Measurements from ENCODE around the gene PRKCZ.
A peak's percentile ranks its signal among the peaks of the same experiment; 100 is the strongest.

The PRKCZ gene

GRCh38 chr1:2107586-2108212, 57.5 kb downstream of the PRKCZ start:
- Histone ChIP-seq H3K36me3 (no peaks in the 10 kb centered on the region), H3K4me1 (no peaks in the 10 kb centered on the region), H3K9me3 (no peaks in the 10 kb centered on the region), H3K27me3 (peaks cover 0 to 64% of the 10 kb centered on the region in 2 donors), H3K4me3 (no peak overlapping the region), H3K27ac (no peak overlapping the region)
- intact Hi-C loops (cut with DNase I; ENCODE audit: low total_unique reads), result no loop called here
- TF ChIP-seq CTCF (IDR thresholded peaks at IDR 0.05), result no peak
- DNase-seq, result no peak

- Histone ChIP-seq H3K4me3 (no peak overlapping the region), H3K36me3 (no peaks in the 10 kb centered on the region), H3K9me3 (no peaks in the 10 kb centered on the region), H3K27ac (no peak overlapping the region), H3K27me3 (peaks cover 0 to 65% of the 10 kb centered on the region in 2 donors), H3K4me1 (no peaks in the 10 kb centered on the region)
- intact Hi-C loops (cut with DNase I; ENCODE audit: low total_unique reads), result no loop called here
- TF ChIP-seq CTCF (IDR thresholded peaks at IDR 0.05), result peak in 1 of 2 experiments; percentile 21
- no peak for DNase-seq
Observed at GRCh38 chr1:2108213-2108876, 58.1 kb downstream of the PRKCZ start.

GRCh38 chr1:2108877-2109580, 58.8 kb downstream of the PRKCZ start:
- no peaks in the 10 kb centered on the region for H3K4me1 ChIP-seq
- peaks cover 0 to 65% of the 10 kb centered on the region in 2 donors for H3K27me3 ChIP-seq
- no peak for DNase-seq
- no peaks in the 10 kb centered on the region for H3K36me3 ChIP-seq
- no peak overlapping the region for H3K27ac ChIP-seq
- no peak overlapping the region for H3K4me3 ChIP-seq
- no peak for TF ChIP-seq CTCF (IDR thresholded peaks at IDR 0.05)
- intact Hi-C loops (cut with DNase I; ENCODE audit: low total_unique reads), result no loop called here
- no peaks in the 10 kb centered on the region for H3K9me3 ChIP-seq

- Histone ChIP-seq H3K27ac (no peak overlapping the region), H3K4me1 (no peaks in the 10 kb centered on the region), H3K4me3 (no peak overlapping the region), H3K27me3 (peaks cover 0 to 65% of the 10 kb centered on the region in 2 donors), H3K9me3 (no peaks in the 10 kb centered on the region), H3K36me3 (no peaks in the 10 kb centered on the region)
- intact Hi-C loops (cut with DNase I; ENCODE audit: low total_unique reads), result no loop called here
- no peak for DNase-seq
- no peak for TF ChIP-seq CTCF (IDR thresholded peaks at IDR 0.05)
Observed at GRCh38 chr1:2109581-2110021, 59.4 kb downstream of the PRKCZ start.

- Histone ChIP-seq H3K4me3 (no peak overlapping the region), H3K27me3 (peaks cover 0 to 63% of the 10 kb centered on the region in 2 donors), H3K9me3 (no peaks in the 10 kb centered on the region), H3K27ac (no peak overlapping the region), H3K36me3 (no peaks in the 10 kb centered on the region), H3K4me1 (no peaks in the 10 kb centered on the region)
- intact Hi-C loops (cut with DNase I; ENCODE audit: low total_unique reads), result no loop called here
- DNase-seq, result no peak
- TF ChIP-seq CTCF (IDR thresholded peaks at IDR 0.05), result no peak
Observed at GRCh38 chr1:2110191-2110737, 60.1 kb downstream of the PRKCZ start.
